H1 (cell line): ENCODE data around the gene LRRIQ4. TPM values are rescaled to one million over a fixed set of nuclear protein-coding genes. Genes with fewer than 3 reads are reported as not detected.

Experiments used
- CTCF ChIA-PET: fragments of 300-600 bp; sonication (Branson Sonifier 250); formaldehyde crosslinking; loops from one replicate; lab custom pipeline; 2021; ENCODE audit not compliant: partially characterized antibody; lab: Charles Lee
- POLR2A ChIA-PET: fragments of 300-600 bp; sonication (Branson Sonifier 250); formaldehyde crosslinking; loops from one replicate; lab custom pipeline; 2021; ENCODE audit warnings: inconsistent platforms; ENCODE audit not compliant: partially characterized antibody; lab: Charles Lee
- DNase-seq, 2 experiments: peaks; one replicate each; pipeline versions ENCODE4 v3.0.0 to v3.0.0-alpha.2; 2010 to 2022; ENCODE audit warnings: low spot score in 2 of 2, low read depth in 1 of 2, mixed read lengths in 1 of 2
- FAIRE-seq: peaks from 2 replicates; lab custom pipeline; 2011; peaks lifted over from hg19 to GRCh38; lab: Jason Lieb, UNC
- H2AFZ ChIP-seq: 2 replicates; pipeline ENCODE4 v1.8.1; 2012; ENCODE audit warnings: low read length, inconsistent platforms
- H2AK5ac ChIP-seq: 2 replicates; pipeline ENCODE4 v1.6.1; 2013; ENCODE audit warnings: low read depth, low read length
- H2BK120ac ChIP-seq: replicated peaks from 2 replicates; pipeline ENCODE3; 2013; ENCODE audit warnings: low read depth, low read length, inconsistent platforms
- H2BK12ac ChIP-seq: 2 replicates; pipeline ENCODE4 v1.6.1; 2013; ENCODE audit warnings: low read depth, low read length
- H2BK15ac ChIP-seq: 2 replicates; pipeline ENCODE4 v1.6.1; 2013; ENCODE audit warnings: low read length
- H2BK20ac ChIP-seq: 2 replicates; pipeline ENCODE4 v1.6.1; 2013; ENCODE audit warnings: low read length
- H2BK5ac ChIP-seq: 2 replicates; pipeline ENCODE4 v1.6.1; 2013; ENCODE audit warnings: low read depth, low read length
- H3K14ac ChIP-seq: 2 replicates; pipeline ENCODE4 v1.6.1; 2013; ENCODE audit warnings: inconsistent platforms; ENCODE audit not compliant: insufficient read length
- H3K18ac ChIP-seq: 2 replicates; pipeline ENCODE4 v1.6.1; 2013; ENCODE audit warnings: low read length; ENCODE audit errors: extremely low read depth
- H3K23ac ChIP-seq: 2 replicates; pipeline ENCODE4 v1.6.1; 2013; ENCODE audit warnings: inconsistent platforms; ENCODE audit not compliant: insufficient read length
- H3K23me2 ChIP-seq: 2 replicates; pipeline ENCODE4 v1.6.1; 2013; ENCODE audit warnings: low read depth, low read length
- H3K27ac ChIP-seq: 2 replicates; pipeline ENCODE4 v1.6.1; 2011; ENCODE audit warnings: low read depth, low read length, inconsistent platforms
- H3K27me3 ChIP-seq, 4 experiments: replicated peaks in 1 of 4; 1 replicate in 1 of 4; 2 replicates in 3 of 4; pipeline versions ENCODE4 v1.6.1 to v1.8.1; 2011 to 2013; ENCODE audit warnings: low read length in 3 of 4, mild to moderate bottlenecking in 3 of 4, inconsistent platforms in 2 of 4, mixed read lengths in 2 of 4, moderate library complexity in 1 of 4; ENCODE audit not compliant: control insufficient read depth in 3 of 4, insufficient read depth in 3 of 4; ENCODE audit errors: extremely low read depth in 1 of 4
- H3K36me3 ChIP-seq, 4 experiments: 2 replicates each; pipeline versions ENCODE4 v1.6.1 to v1.8.1; 2011 to 2013; ENCODE audit warnings: mild to moderate bottlenecking in 4 of 4, low read length in 3 of 4, moderate library complexity in 2 of 4, control low read depth in 1 of 4, inconsistent platforms in 1 of 4; ENCODE audit not compliant: insufficient read depth in 4 of 4, control insufficient read depth in 2 of 4
- H3K4ac ChIP-seq: replicated peaks from 2 replicates; pipeline ENCODE3; 2013; ENCODE audit warnings: low read length, low read depth, mixed read lengths, inconsistent platforms; ENCODE audit not compliant: insufficient read length
- H3K4me1 ChIP-seq, 4 experiments: replicated peaks in 1 of 4; 1 replicate in 1 of 4; 2 replicates in 3 of 4; pipeline versions ENCODE4 v1.6.1 to v1.8.1; 2011 to 2013; ENCODE audit warnings: low read length in 3 of 4, inconsistent platforms in 2 of 4, mixed read lengths in 1 of 4; ENCODE audit not compliant: insufficient read depth in 4 of 4, control insufficient read depth in 3 of 4
- H3K4me2 ChIP-seq, 2 experiments: 2 replicates each; pipeline versions ENCODE4 v1.6.1 to v1.8.1; 2011 to 2013; ENCODE audit warnings: low read depth in 2 of 2, low read length in 2 of 2, control low read depth in 1 of 2, inconsistent platforms in 1 of 2, mild to moderate bottlenecking in 1 of 2; ENCODE audit not compliant: insufficient read depth in 1 of 2
- H3K4me3 ChIP-seq, 4 experiments: fragments of 200-600, 300-600 bp in 1 of 4; sonication (generic), shearing (Covaris generic), sonication (Bioruptor Twin) in 1 of 4; 2 replicates each; pipeline versions ENCODE4 v1.5.1 to v1.8.1; 2011 to 2016; ENCODE audit warnings: low read length in 4 of 4, low read depth in 3 of 4, control low read depth in 2 of 4, inconsistent platforms in 2 of 4, mild to moderate bottlenecking in 2 of 4, mixed read lengths in 1 of 4, moderate library complexity in 1 of 4; ENCODE audit not compliant: insufficient read depth in 2 of 4; ENCODE audit errors: extremely low read depth in 1 of 4
- H3K56ac ChIP-seq: replicated peaks from 2 replicates; pipeline ENCODE3; 2013; ENCODE audit warnings: low read depth, mild to moderate bottlenecking, mixed read lengths, low read length, inconsistent platforms; ENCODE audit not compliant: insufficient read length
- H3K79me1 ChIP-seq: 2 replicates; pipeline ENCODE4 v1.6.1; 2013; ENCODE audit warnings: low read depth, low read length, control low read depth
- H3K79me2 ChIP-seq, 2 experiments: 2 replicates each; pipeline versions ENCODE4 v1.6.1 to v1.8.1; 2012 to 2013; ENCODE audit warnings: low read length in 2 of 2, mild to moderate bottlenecking in 2 of 2, inconsistent platforms in 1 of 2; ENCODE audit not compliant: insufficient read depth in 2 of 2, control insufficient read depth in 1 of 2
- H3K9ac ChIP-seq, 4 experiments: replicated peaks in 1 of 4; 1 replicate in 1 of 4; 2 replicates in 3 of 4; pipeline versions ENCODE4 v1.6.1 to v1.8.1; 2011 to 2013; ENCODE audit warnings: low read depth in 3 of 4, low read length in 3 of 4, control low read depth in 2 of 4, mild to moderate bottlenecking in 2 of 4, moderate library complexity in 2 of 4, inconsistent platforms in 1 of 4; ENCODE audit errors: extremely low read depth in 1 of 4
- H3K9me3 ChIP-seq, 2 experiments: 2 replicates each; pipeline versions ENCODE4 v1.6.1 to v1.8.1; 2012 to 2013; ENCODE audit warnings: mild to moderate bottlenecking in 2 of 2, moderate library complexity in 2 of 2, control low read depth in 1 of 2, inconsistent platforms in 1 of 2, low read depth in 1 of 2, low read length in 1 of 2, mixed read lengths in 1 of 2; ENCODE audit not compliant: insufficient read depth in 2 of 2
- H4K20me1 ChIP-seq, 2 experiments: replicated peaks in 1 of 2; 2 replicates each; pipeline versions ENCODE3 to v1.8.1; 2011 to 2013; ENCODE audit warnings: inconsistent platforms in 2 of 2, low read length in 2 of 2, mild to moderate bottlenecking in 1 of 2; ENCODE audit not compliant: insufficient read depth in 2 of 2, control insufficient read depth in 1 of 2
- H4K5ac ChIP-seq: 2 replicates; pipeline ENCODE4 v1.6.1; 2013; ENCODE audit warnings: low read length, low read depth, mixed read lengths, inconsistent platforms; ENCODE audit not compliant: insufficient read length
- H4K8ac ChIP-seq: 2 replicates; pipeline ENCODE4 v1.8.0; 2013; ENCODE audit warnings: mild to moderate bottlenecking, moderate library complexity, low read length, inconsistent platforms; ENCODE audit not compliant: insufficient read depth; ENCODE audit errors: extremely low read depth
- H4K91ac ChIP-seq: replicated peaks from 2 replicates; pipeline ENCODE3; 2013; ENCODE audit warnings: low read length, mixed read lengths, inconsistent platforms; ENCODE audit not compliant: insufficient read length
- CEBPB ChIP-seq: IDR thresholded peaks from 2 replicates; pipeline ENCODE4 v1.6.1; 2012; ENCODE audit warnings: low read depth, low read length
- HDAC2 ChIP-seq, 2 experiments: fragments of 300-600 bp in 1 of 2; sonication (generic) in 1 of 2; IDR thresholded peaks; 2 replicates each; pipeline ENCODE4 v1.6.1; 2011 to 2012; ENCODE audit warnings: low read depth in 2 of 2, low read length in 2 of 2, mild to moderate bottlenecking in 2 of 2, moderate library complexity in 2 of 2, borderline replicate concordance in 1 of 2, inconsistent platforms in 1 of 2
- KDM4A ChIP-seq: IDR thresholded peaks from one replicate; pipeline ENCODE4 v1.7.1; 2012; ENCODE audit warnings: low read depth, mild to moderate bottlenecking, moderate library complexity, low read length, inconsistent platforms; ENCODE audit not compliant: severe bottlenecking
- PHF8 ChIP-seq: fragments of 200-600 bp; sonication (generic); conservative IDR thresholded peaks from 2 replicates; pipeline ENCODE4 v1.7.1; 2012; ENCODE audit warnings: low read depth, mild to moderate bottlenecking, inconsistent platforms, low read length, moderate library complexity
- POLR2AphosphoS5 ChIP-seq: IDR thresholded peaks from 2 replicates; pipeline ENCODE4 v1.6.1; 2011; ENCODE audit warnings: low read depth, low read length
- POU5F1 ChIP-seq: IDR thresholded peaks from 2 replicates; pipeline ENCODE4 v1.6.1; 2011; ENCODE audit warnings: low read depth, mild to moderate bottlenecking, low read length, moderate library complexity
- RXRA ChIP-seq: IDR thresholded peaks from 2 replicates; pipeline ENCODE4 v1.6.1; 2011; ENCODE audit warnings: low read depth, mild to moderate bottlenecking, low read length, moderate library complexity; ENCODE audit not compliant: insufficient read depth
- SP4 ChIP-seq: IDR thresholded peaks from 2 replicates; pipeline ENCODE4 v1.6.1; 2012; ENCODE audit warnings: low read length, inconsistent platforms
- TBP ChIP-seq: IDR thresholded peaks from 2 replicates; pipeline ENCODE4 v1.6.1; 2011; ENCODE audit warnings: low read depth, low read length, improper control_type of control experiment
- WGBS, 2 experiments: shearing (Covaris generic) in 1 of 2; methylation state at CpG; one replicate each; pipeline versions ENCODE4 v1.1.6 to v1.1.7; 2013 to 2015; ENCODE audit warnings: low lambda C conversion rate in 2 of 2, mixed read lengths in 2 of 2, inconsistent platforms in 1 of 2, low coverage in 1 of 2, missing lambda C conversion rate in 1 of 2; ENCODE audit not compliant: insufficient replicate concordance in 2 of 2, insufficient coverage in 1 of 2, insufficient read length in 1 of 2; ENCODE audit errors: extremely low coverage in 1 of 2, missing lambda C conversion rate in 1 of 2; 5-methylcytosine and 5-hydroxymethylcytosine counted together
- polyA plus RNA-seq, 7 experiments: library from polyadenylated mRNA; depleted of rRNA in 3 of 7; stranded (reverse) in 5 of 7; unstranded in 2 of 7; fragments of >200 nt in 5 of 7; fragments of 200-250 nt in 2 of 7; gene quantifications; 1 replicate in 5 of 7; 2 replicates in 1 of 7; 4 replicates in 1 of 7; pipeline versions ENCODE4 v1.2.1 to v1.2.3, GENCODE V29; 2011 to 2013; ENCODE audit warnings: missing spikeins in 2 of 7, mixed read lengths in 2 of 7
- total RNA-seq: library from RNA; stranded (reverse); fragmentation: NEBNext Ultra II Directional; extraction: Animal tissue kit (Norgen Biotek cat#: 25700); gene quantifications from 2 replicates; pipeline ENCODE4 v1.2.1, GENCODE V29; 2021
- TF ChIP-seq, protein P1 (sequence below): IDR thresholded peaks from 2 replicates; pipeline ENCODE4 v1.6.1; 2012; ENCODE audit warnings: inconsistent platforms
- TF ChIP-seq, protein P2 (sequence below): IDR thresholded peaks from 2 replicates; pipeline ENCODE4 v1.6.1; 2012; ENCODE audit warnings: low read length, inconsistent platforms

LRRIQ4 gene
- total and polyA plus RNA-seq, 2 of the 8 experiments (the other 6 are each of a cell fraction or from before 2014, with no cell fraction given): 0.08 TPM; not detected in 1

DNA sequence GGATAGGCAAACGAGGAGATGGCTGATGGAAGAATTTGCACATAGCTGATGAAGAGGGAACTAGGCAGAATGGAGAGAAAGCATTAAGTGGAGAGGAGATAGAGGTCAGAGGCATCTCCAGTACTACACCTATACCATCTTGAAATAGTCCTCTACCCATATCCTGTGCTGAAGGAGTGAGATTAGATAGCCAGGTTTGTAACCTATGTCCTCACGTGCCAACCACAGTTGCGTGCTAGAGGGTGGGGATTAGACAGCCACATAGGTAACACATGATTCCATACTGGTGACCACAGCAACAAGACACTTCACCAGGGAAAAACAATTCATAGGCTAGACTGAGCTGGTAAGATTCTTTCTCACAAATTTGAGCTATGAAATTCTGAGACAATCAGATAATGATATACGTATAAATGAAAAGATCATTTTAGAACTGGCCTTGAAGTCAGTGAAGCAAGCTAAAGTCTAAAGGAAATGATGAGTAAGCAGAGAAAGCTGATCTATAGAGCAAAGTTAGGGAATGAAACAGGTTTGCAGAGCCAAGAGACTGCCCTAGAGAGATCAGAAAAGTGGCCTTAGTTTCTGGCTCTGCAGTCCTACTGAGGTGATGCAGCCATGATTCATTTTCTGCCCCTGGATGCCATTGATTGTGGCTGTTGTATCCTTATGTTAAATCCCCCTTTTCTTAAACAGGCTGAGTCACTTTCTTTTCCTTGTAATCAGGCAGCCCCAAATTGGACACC, 21.8 kb upstream of the LRRIQ4 start:
- Histone ChIP-seq H2AFZ (no peak overlapping the region), H3K56ac (no peak overlapping the region), H3K79me1 (no peaks in the 10 kb centered on the region), H4K20me1 (no peaks in the 10 kb centered on the region), H3K79me2 (no peaks in the 10 kb centered on the region), H4K91ac (no peak overlapping the region), H4K8ac (no peak overlapping the region), H2BK5ac (no peak overlapping the region), H3K14ac (no peak overlapping the region), H2BK12ac (no peak overlapping the region), H3K4me2 (no peak overlapping the region), H2BK120ac (no peak overlapping the region), H3K27ac (no peak overlapping the region), H3K23ac (no peak overlapping the region), H2AK5ac (no peak overlapping the region), H2BK20ac (no peak overlapping the region), H3K9ac (no peak overlapping the region), H4K5ac (no peak overlapping the region), H3K4me1 (no peaks in the 10 kb centered on the region), H3K4me3 (no peak overlapping the region), H3K27me3 (no peaks in the 10 kb centered on the region), H3K23me2 (no peaks in the 10 kb centered on the region), H3K18ac (no peak overlapping the region), H3K36me3 (peaks cover 0 to 39% (median 13%) of the 10 kb centered on the region in 4 experiments; a peak in 4 of 8 replicates), H2BK15ac (no peak overlapping the region), H3K4ac (no peak overlapping the region), H3K9me3 (no peaks in the 10 kb centered on the region)
- ChIA-PET POLR2A (interaction anchor here (1.0 to 1.6 kb wide), 8 partner anchors 8 to 176 kb away, joined by 3 to 6 read pairs (median 4); no protein-coding TSS in a partner anchor), CTCF (interaction anchor here (0.6 to 1.0 kb wide), 2 partner anchors 11 to 218 kb away, joined by 3 read pairs; no protein-coding TSS in a partner anchor)
- FAIRE-seq (no peak), DNase-seq (no peak)
- 98% methylated on average over 4 of the region's 4 CpGs; no CpG with 5 or more reads in 1 of the 2 experiments for WGBS, 2 experiments
- no peak for TF ChIP-seq CEBPB
- no peak for TF ChIP-seq KDM4A
- TF ChIP-seq HDAC2 (IDR thresholded peaks at IDR 0.05; ENCODE audit: borderline replicate concordance in 1 of 2, low read depth in 2 of 2, low read length in 2 of 2): no peak
- no peak for TF ChIP-seq TBP
- no peak for TF ChIP-seq RXRA
- TF ChIP-seq POLR2AphosphoS5: no peak
- no peak for TF ChIP-seq POU5F1
- TF ChIP-seq SP4: no peak
- no peak for TF ChIP-seq PHF8
- TF ChIP-seq, protein P1, sequence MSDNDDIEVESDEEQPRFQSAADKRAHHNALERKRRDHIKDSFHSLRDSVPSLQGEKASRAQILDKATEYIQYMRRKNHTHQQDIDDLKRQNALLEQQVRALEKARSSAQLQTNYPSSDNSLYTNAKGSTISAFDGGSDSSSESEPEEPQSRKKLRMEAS: no peak
- TF ChIP-seq, protein P2, sequence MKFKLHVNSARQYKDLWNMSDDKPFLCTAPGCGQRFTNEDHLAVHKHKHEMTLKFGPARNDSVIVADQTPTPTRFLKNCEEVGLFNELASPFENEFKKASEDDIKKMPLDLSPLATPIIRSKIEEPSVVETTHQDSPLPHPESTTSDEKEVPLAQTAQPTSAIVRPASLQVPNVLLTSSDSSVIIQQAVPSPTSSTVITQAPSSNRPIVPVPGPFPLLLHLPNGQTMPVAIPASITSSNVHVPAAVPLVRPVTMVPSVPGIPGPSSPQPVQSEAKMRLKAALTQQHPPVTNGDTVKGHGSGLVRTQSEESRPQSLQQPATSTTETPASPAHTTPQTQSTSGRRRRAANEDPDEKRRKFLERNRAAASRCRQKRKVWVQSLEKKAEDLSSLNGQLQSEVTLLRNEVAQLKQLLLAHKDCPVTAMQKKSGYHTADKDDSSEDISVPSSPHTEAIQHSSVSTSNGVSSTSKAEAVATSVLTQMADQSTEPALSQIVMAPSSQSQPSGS: no peak
